SK-N-MC (cell line): Measurements from ENCODE around the gene RSPRY1.

Source experiments
- EZH2 ChIP-seq: fragments of 200-600 bp; sonication (generic); IDR thresholded peaks from one replicate; pipeline ENCODE4 v1.6.1; 2017; ENCODE audit warnings: antibody characterized with exemption
- POLR2AphosphoS5 ChIP-seq: IDR thresholded peaks from 2 replicates; pipeline ENCODE4 v1.6.1; 2012; ENCODE audit warnings: mild to moderate bottlenecking, low read depth, low read length, borderline replicate concordance

GRCh38 chr16:57276596-57276995 lies 90.5 kb downstream of the RSPRY1 start:
- TF ChIP-seq EZH2 (no peak), POLR2AphosphoS5 (no peak)
